ENCODE results near the gene TMEM9B. TPM values are rescaled to one million over a fixed set of nuclear protein-coding genes. Genes with fewer than 3 reads are reported as not detected.
A peak's percentile ranks its signal among the peaks of the same experiment; 100 is the strongest.
"Not testable (repeated sequence)": the region's sequence is repeated elsewhere in the genome, so short reads cannot be mapped to it uniquely, and the experiment has no call there.

TMEM9B gene
- 25.2 and 26.5 TPM in 2 replicates for total RNA-seq

- Mint-ChIP-seq H3K4me3 (peak within 1 kb of the TSS; percentile 100), H3K9me3 (no peaks in the 10 kb centered on the region), H3K4me1 (peaks cover 30% of the 10 kb centered on the region), H3K36me3 (ENCODE audit: low read depth) (peaks cover 7% of the 10 kb centered on the region), H3K27ac (peak within 1 kb of the TSS; percentile 95), H3K27me3 (no peaks in the 10 kb centered on the region)
- intact Hi-C loops (cut with micrococcal nuclease) = loop anchor here (1.0 to 10.0 kb wide), 9 partner anchors 39 to 977 kb away; partner anchors contain the start of genes AKIP1, EIF3F, IPO7 and WEE1
- DNase-seq = peak; percentile 95
Measured at GRCh38 chr11:8964324-8965320, at the start of gene TMEM9B. TSS of gene TMEM9B (minus strand) at chr11:8964442. CDS start at chr11:8964313, 129 bp downstream.

GRCh38 chr11:9013373-9013772 is 49.1 kb upstream of the TMEM9B start:
- Mint-ChIP-seq H3K27ac (no peak overlapping the region), H3K9me3 (peaks cover 11% of the 10 kb centered on the region), H3K27me3 (peaks cover 32% of the 10 kb centered on the region), H3K4me3 (no peak overlapping the region), H3K4me1 (peaks cover 22% of the 10 kb centered on the region), H3K36me3 (ENCODE audit: low read depth) (no peaks in the 10 kb centered on the region)
- intact Hi-C loops (cut with micrococcal nuclease) = no loop called here
- DNase-seq = no peak

- Mint-ChIP-seq H3K27me3 (peaks cover 64% of the 10 kb centered on the region), H3K9me3 (peaks cover 11% of the 10 kb centered on the region)
- not testable (repeated sequence) for H3K36me3 Mint-ChIP-seq (ENCODE audit: low read depth); DNase-seq; H3K4me1 Mint-ChIP-seq; H3K4me3 Mint-ChIP-seq; H3K27ac Mint-ChIP-seq
- intact Hi-C loops (cut with micrococcal nuclease) = loop anchor here (10.0 kb wide), 1 partner anchor 255 kb away; the partner anchor contains the start of gene DENND5A
Measured at GRCh38 chr11:9009538-9009937, 45.3 kb upstream of the TMEM9B start.

DNA sequence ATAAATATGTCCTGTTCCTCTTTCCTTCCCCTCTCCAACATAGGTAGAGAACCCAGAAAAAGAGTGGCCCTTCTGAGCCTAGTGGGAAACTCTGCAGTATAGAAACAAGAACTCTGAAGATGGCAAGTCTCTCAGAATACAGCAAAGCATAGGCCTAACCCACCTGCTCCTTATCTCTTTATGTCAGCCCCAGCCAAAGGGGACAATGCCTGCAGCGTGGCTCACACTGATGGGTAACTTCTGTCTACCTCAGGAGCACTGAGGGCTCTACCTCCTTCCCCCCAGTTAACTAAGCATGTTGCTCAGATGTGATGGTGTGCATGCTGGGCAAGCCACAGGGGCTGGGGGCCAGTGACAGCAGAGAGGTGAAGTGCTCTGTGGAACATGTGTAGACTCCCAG is 44.4 kb upstream of the TMEM9B start:
- H3K36me3 Mint-ChIP-seq (ENCODE audit: low read depth) = no peaks in the 10 kb centered on the region
- DNase-seq = no peak
- intact Hi-C loops (cut with micrococcal nuclease) = loop anchor here (10.0 kb wide), 1 partner anchor 256 kb away; the partner anchor contains the start of gene DENND5A
- peaks cover 5% of the 10 kb centered on the region for H3K4me1 Mint-ChIP-seq
- no peak overlapping the region for H3K27ac Mint-ChIP-seq
- peaks cover 64% of the 10 kb centered on the region for H3K27me3 Mint-ChIP-seq
- no peak overlapping the region for H3K4me3 Mint-ChIP-seq
- peaks cover 11% of the 10 kb centered on the region for H3K9me3 Mint-ChIP-seq

- intact Hi-C loops (cut with micrococcal nuclease) = loop anchor here (10.0 kb wide), 1 partner anchor 257 kb away; the partner anchor contains the start of gene DENND5A
- Mint-ChIP-seq H3K4me1 (peaks cover 8% of the 10 kb centered on the region), H3K27ac (no peak overlapping the region), H3K27me3 (peaks cover 63% of the 10 kb centered on the region), H3K36me3 (ENCODE audit: low read depth) (no peaks in the 10 kb centered on the region), H3K9me3 (peaks cover 11% of the 10 kb centered on the region), H3K4me3 (no peak overlapping the region)
- DNase-seq = no peak
Measured at GRCh38 chr11:9008011-9008550, 43.8 kb upstream of the TMEM9B start.

GRCh38 chr11:9005087-9005486 is 40.8 kb upstream of the TMEM9B start:
- H3K36me3 Mint-ChIP-seq (ENCODE audit: low read depth) = no peaks in the 10 kb centered on the region
- H3K9me3 Mint-ChIP-seq = peaks cover 2% of the 10 kb centered on the region
- intact Hi-C loops (cut with micrococcal nuclease) = loop anchor here (10.0 kb wide), 1 partner anchor 260 kb away; the partner anchor contains the start of gene DENND5A
- peak overlapping the region; percentile 12 for H3K27ac Mint-ChIP-seq
- H3K27me3 Mint-ChIP-seq = peaks cover 47% of the 10 kb centered on the region
- H3K4me3 Mint-ChIP-seq = peak overlapping the region; percentile 43
- H3K4me1 Mint-ChIP-seq = peaks cover 26% of the 10 kb centered on the region
- DNase-seq = no peak

- intact Hi-C loops (cut with micrococcal nuclease) = loop anchor here (5.0 to 10.0 kb wide), 5 partner anchors 92 to 458 kb away; partner anchors contain the start of genes AKIP1, DENND5A and ZNF143
- peak; percentile 71 for DNase-seq
Measured at GRCh38 chr11:9004183-9004926, 40.1 kb upstream of the TMEM9B start.

DNA sequence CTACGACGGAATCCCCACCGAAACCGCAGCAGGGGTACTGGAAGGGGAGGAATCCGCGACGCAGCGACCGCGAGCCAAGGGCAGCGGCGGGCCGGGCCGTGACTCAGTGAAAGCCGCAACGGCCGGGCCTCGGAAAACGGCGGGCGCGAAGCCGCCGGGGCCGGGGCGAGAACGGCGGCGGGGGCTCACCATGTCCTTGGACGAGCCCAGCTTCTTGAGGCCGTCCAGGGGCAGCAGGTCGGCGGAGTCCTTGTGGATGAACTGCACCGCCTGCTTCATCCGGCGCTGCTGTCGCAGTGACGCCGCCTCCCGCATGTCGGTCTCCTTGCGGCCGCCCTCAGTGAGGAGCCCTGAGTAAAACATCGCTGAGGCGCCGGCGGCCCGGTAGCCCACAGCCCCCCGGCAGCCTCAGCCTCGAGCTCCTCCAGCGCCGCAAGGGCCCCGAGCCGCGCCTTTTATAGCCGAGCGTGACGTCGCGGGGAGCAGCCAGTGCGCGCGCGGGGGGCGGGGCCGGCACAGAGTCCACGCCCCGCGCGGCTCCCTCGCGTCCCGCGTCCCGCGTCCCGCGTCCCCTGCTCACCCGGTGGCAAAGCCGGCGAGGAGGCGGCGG is 39.4 kb upstream of the TMEM9B start, which contains the start of gene NRIP3:
NRIP3 (minus strand) TSS at position 429 of the 610 bp plus-strand sequence; CDS start at position 363, 66 bp downstream.
- H3K36me3 Mint-ChIP-seq (ENCODE audit: low read depth) = no peaks in the 10 kb centered on the region
- peak; percentile 94 for DNase-seq
- peaks cover 26% of the 10 kb centered on the region for H3K4me1 Mint-ChIP-seq
- H3K27me3 Mint-ChIP-seq = peaks cover 45% of the 10 kb centered on the region
- peak within 1 kb of the TSS; percentile 77 for H3K27ac Mint-ChIP-seq
- intact Hi-C loops (cut with micrococcal nuclease) = loop anchor here (1.0 to 10.0 kb wide), 6 partner anchors 39 to 459 kb away; partner anchors contain the start of genes AKIP1, DENND5A, TMEM9B and ZNF143
- H3K4me3 Mint-ChIP-seq = peak within 1 kb of the TSS; percentile 86
- H3K9me3 Mint-ChIP-seq = no peaks in the 10 kb centered on the region

More at GRCh38 chr11:9004183-9004926, 40.1 kb upstream of the TMEM9B start:
- Mint-ChIP-seq H3K27ac (peak overlapping the region; percentile 12), H3K36me3 (ENCODE audit: low read depth) (no peaks in the 10 kb centered on the region), H3K27me3 (peaks cover 47% of the 10 kb centered on the region), H3K4me3 (peak overlapping the region; percentile 43), H3K4me1 (peaks cover 26% of the 10 kb centered on the region), H3K9me3 (no peaks in the 10 kb centered on the region)

- intact Hi-C loops (cut with micrococcal nuclease) = loop anchor here (1.0 to 10.0 kb wide), 6 partner anchors 39 to 459 kb away; partner anchors contain the start of genes AKIP1, DENND5A, TMEM9B and ZNF143
- Mint-ChIP-seq H3K9me3 (no peaks in the 10 kb centered on the region), H3K27ac (peak overlapping the region; percentile 77), H3K36me3 (ENCODE audit: low read depth) (no peaks in the 10 kb centered on the region), H3K4me3 (peak overlapping the region; percentile 86), H3K4me1 (peaks cover 26% of the 10 kb centered on the region), H3K27me3 (peaks cover 38% of the 10 kb centered on the region)
- peak; percentile 70 for DNase-seq
Measured at GRCh38 chr11:9002920-9003572, 38.8 kb upstream of the TMEM9B start.

GRCh38 chr11:9001736-9002135 is 37.5 kb upstream of the TMEM9B start:
- H3K27ac Mint-ChIP-seq = peak overlapping the region; percentile 55
- intact Hi-C loops (cut with micrococcal nuclease) = loop anchor here (2.0 to 10.0 kb wide), 6 partner anchors 59 to 461 kb away; partner anchors contain the start of genes AKIP1, DENND5A and ZNF143
- peak; percentile 81 for DNase-seq
- peaks cover 26% of the 10 kb centered on the region for H3K4me1 Mint-ChIP-seq
- peaks cover 27% of the 10 kb centered on the region for H3K27me3 Mint-ChIP-seq
- no peaks in the 10 kb centered on the region for H3K9me3 Mint-ChIP-seq
- H3K4me3 Mint-ChIP-seq = peak overlapping the region; percentile 10
- H3K36me3 Mint-ChIP-seq (ENCODE audit: low read depth) = no peaks in the 10 kb centered on the region

DNA sequence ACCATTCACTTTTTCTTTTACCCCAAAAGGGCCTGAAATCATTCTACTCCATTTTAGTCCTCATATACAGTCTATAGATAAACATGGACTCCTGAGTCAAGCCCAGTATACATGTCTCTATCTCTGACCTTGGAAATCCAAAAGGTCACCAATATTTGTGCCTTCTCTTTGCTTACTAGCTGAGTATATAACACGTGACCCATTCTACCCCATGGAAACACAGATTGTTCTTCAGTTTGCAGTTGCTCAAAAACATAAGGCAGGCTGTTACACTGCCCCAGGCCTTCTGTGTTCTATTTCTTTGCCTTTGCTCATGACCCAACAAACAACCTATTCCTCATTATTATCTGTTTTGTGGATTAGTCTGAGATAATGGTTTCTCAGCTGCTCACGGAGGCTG is 33.8 kb upstream of the TMEM9B start:
- peaks cover 8% of the 10 kb centered on the region for H3K27me3 Mint-ChIP-seq
- no peaks in the 10 kb centered on the region for H3K9me3 Mint-ChIP-seq
- intact Hi-C loops (cut with micrococcal nuclease) = no loop called here
- no peaks in the 10 kb centered on the region for H3K36me3 Mint-ChIP-seq (ENCODE audit: low read depth)
- no peak for DNase-seq
- peaks cover 17% of the 10 kb centered on the region for H3K4me1 Mint-ChIP-seq
- H3K27ac Mint-ChIP-seq = no peak overlapping the region
- no peak overlapping the region for H3K4me3 Mint-ChIP-seq

DNA sequence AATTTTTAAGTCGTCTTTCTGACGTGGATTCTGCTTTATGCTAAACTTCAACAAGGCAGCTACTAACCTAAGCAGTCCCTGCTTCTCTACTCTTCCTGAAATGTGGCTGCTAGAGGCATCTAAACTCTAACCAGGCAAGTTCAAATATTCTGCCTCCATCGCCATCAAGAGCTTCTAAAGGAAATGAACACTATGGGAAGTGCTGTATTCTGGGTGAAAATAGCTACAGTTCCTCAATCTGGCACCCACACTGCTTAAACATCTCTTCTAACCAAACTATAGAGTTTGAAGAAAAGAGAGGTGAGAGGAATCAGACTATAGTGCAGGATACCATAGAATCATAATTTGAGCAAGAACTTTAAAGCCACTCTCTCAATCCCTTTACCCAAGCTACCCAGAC is 33.2 kb upstream of the TMEM9B start:
- peaks cover 13% of the 10 kb centered on the region for H3K4me1 Mint-ChIP-seq
- no peak overlapping the region for H3K27ac Mint-ChIP-seq
- H3K4me3 Mint-ChIP-seq = no peak overlapping the region
- peaks cover 8% of the 10 kb centered on the region for H3K27me3 Mint-ChIP-seq
- no peaks in the 10 kb centered on the region for H3K36me3 Mint-ChIP-seq (ENCODE audit: low read depth)
- intact Hi-C loops (cut with micrococcal nuclease) = no loop called here
- DNase-seq = no peak
- no peaks in the 10 kb centered on the region for H3K9me3 Mint-ChIP-seq
